Gastroesophageal sphincter (tissue), 3 donors: ENCODE measurements around the gene EFNB2.

Experiments used
- CTCF ChIP-seq, 4 experiments: fragments of 200-600 bp in 2 of 4; fragments of 450-650 bp in 2 of 4; sonication (generic) in 1 of 4; IDR thresholded peaks; one replicate each; pipeline ENCODE4 v1.5.1; 2017 to 2019; ENCODE audit warnings: antibody characterized with exemption in 4 of 4, mild to moderate bottlenecking in 2 of 4, moderate library complexity in 2 of 4
- EP300 ChIP-seq: sonication (generic); formaldehyde crosslinking; IDR thresholded peaks from one replicate; pipeline ENCODE4 v1.6.1; 2017; ENCODE audit warnings: antibody characterized with exemption, mild to moderate bottlenecking

DNA sequence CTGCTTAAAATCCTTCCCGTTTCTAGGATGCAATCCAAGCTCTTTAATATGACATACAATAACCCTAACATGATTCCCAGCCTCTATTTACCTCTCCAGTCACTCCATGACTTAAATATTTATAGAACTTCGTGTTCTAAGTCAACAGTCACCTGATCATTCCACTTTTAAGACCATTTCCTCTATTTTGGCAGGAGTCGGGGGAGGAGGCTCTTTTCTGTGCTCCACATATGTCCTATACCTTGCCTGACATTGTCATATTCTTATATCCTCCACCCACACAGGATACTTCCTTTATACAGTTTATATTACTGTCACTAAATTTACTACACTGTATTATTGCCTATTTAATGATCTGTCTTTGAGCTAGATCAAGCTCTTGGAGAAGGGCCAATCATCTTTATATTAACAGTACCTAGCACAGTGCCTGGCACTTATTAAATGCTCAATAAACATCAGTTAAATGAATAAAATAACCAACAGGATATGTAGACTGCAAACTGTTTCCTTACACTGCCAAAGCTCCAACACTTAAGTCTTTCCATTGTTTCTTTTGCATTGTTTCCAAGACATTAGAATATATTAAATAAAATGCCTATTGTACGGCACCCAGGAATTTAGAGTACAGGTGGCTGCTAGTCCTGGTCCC lies 29.8 kb upstream of the EFNB2 start:
- TF ChIP-seq EP300, result no peak
- no peak for TF ChIP-seq CTCF (IDR thresholded peaks at IDR 0.05)
